ENCODE data around the gene BTD.

The BTD gene

GRCh38 chr3:15673536-15673935, 72.0 kb downstream of the BTD start:
- DNase-seq, result no peak

- peak; percentile 31 for DNase-seq
Observed at GRCh38 chr3:15676259-15676658, 74.7 kb downstream of the BTD start.

- no peak for DNase-seq
Observed at GRCh38 chr3:15679306-15679705, 77.8 kb downstream of the BTD start.

GRCh38 chr3:15681668-15682067, 80.1 kb downstream of the BTD start:
- DNase-seq, result no peak

- peak; percentile 60 for DNase-seq
Observed at GRCh38 chr3:15682561-15683185, 81.1 kb downstream of the BTD start.

GRCh38 chr3:15683253-15683652, 81.7 kb downstream of the BTD start:
- no peak for DNase-seq

- DNase-seq, result no peak
Observed at GRCh38 chr3:15685927-15686326, 84.4 kb downstream of the BTD start.

- DNase-seq, result no peak
Observed at GRCh38 chr3:15690230-15690629, 88.7 kb downstream of the BTD start.

- DNase-seq, result no peak
Observed at GRCh38 chr3:15690748-15691147, 89.2 kb downstream of the BTD start.

GRCh38 chr3:15693355-15693754, 91.8 kb downstream of the BTD start:
- no peak for DNase-seq

GRCh38 chr3:15694628-15695027, 93.1 kb downstream of the BTD start:
- DNase-seq, result no peak

All from fibroblast of skin of right biceps (primary cell).